HepG2 (cell line): Measurements from ENCODE around the gene ZBTB7C.

ENCODE experiments used
- ARNT ChIP-seq: fragments of 450-650 bp; IDR thresholded peaks from 2 replicates; pipeline ENCODE4 v1.6.1; 2017
- HOXA7 ChIP-seq: sonication (generic); formaldehyde crosslinking; IDR thresholded peaks from 2 replicates; pipeline ENCODE4 v1.8.1; 2022; ENCODE audit warnings: mild to moderate bottlenecking, missing genetic modification reagents, moderate library complexity
- KDM1A ChIP-seq: IDR thresholded peaks from 2 replicates; pipeline ENCODE4 v1.6.1; 2016; ENCODE audit warnings: missing compliant biosample characterization
- NCOA1 ChIP-seq: sonication (generic); formaldehyde crosslinking; IDR thresholded peaks from 2 replicates; pipeline ENCODE4 v1.9.0; 2021; ENCODE audit warnings: missing genetic modification reagents
- NFE2 ChIP-seq: sonication (generic); formaldehyde crosslinking; IDR thresholded peaks from 2 replicates; pipeline ENCODE4 v1.4.0; 2020; ENCODE audit warnings: missing genetic modification reagents
- NR2F2 ChIP-seq: IDR thresholded peaks from 2 replicates; pipeline ENCODE4 v1.6.1; 2012; ENCODE audit warnings: low read depth, inconsistent platforms, borderline replicate concordance
- RAD21 ChIP-seq: fragments of 450-650 bp; formaldehyde crosslinking; IDR thresholded peaks from 2 replicates; pipeline ENCODE4 v1.5.0; 2020; ENCODE audit warnings: mild to moderate bottlenecking
- RFX5 ChIP-seq: IDR thresholded peaks from 2 replicates; pipeline ENCODE4 v1.6.1; 2011; ENCODE audit warnings: low read depth, low read length, improper control_type of control experiment
- ZNF546 ChIP-seq: sonication (generic); formaldehyde crosslinking; conservative IDR thresholded peaks from 2 replicates; pipeline ENCODE4 v1.8.1; 2023; ENCODE audit warnings: mild to moderate bottlenecking, missing genetic modification reagents
- TF ChIP-seq, protein P1 (sequence below): sonication (generic); formaldehyde crosslinking; IDR thresholded peaks from 2 replicates; pipeline ENCODE4 v1.4.0; 2020; ENCODE audit warnings: missing genetic modification reagents

- TF ChIP-seq NR2F2 (no peak), RFX5 (no peak), RAD21 (CRISPR knock-in tag) (no peak), ZNF546 (CRISPR knock-in tag) (no peak), NCOA1 (no peak), HOXA7 (CRISPR knock-in tag) (no peak), NFE2 (no peak), KDM1A (CRISPR knock-in tag) (no peak), ARNT (no peak)
- TF ChIP-seq, protein P1, sequence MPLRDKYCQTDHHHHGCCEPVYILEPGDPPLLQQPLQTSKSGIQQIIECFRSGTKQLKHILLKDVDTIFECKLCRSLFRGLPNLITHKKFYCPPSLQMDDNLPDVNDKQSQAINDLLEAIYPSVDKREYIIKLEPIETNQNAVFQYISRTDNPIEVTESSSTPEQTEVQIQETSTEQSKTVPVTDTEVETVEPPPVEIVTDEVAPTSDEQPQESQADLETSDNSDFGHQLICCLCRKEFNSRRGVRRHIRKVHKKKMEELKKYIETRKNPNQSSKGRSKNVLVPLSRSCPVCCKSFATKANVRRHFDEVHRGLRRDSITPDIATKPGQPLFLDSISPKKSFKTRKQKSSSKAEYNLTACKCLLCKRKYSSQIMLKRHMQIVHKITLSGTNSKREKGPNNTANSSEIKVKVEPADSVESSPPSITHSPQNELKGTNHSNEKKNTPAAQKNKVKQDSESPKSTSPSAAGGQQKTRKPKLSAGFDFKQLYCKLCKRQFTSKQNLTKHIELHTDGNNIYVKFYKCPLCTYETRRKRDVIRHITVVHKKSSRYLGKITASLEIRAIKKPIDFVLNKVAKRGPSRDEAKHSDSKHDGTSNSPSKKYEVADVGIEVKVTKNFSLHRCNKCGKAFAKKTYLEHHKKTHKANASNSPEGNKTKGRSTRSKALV (CRISPR knock-in tag): no peak
Measured at GRCh38 chr18:48020337-48021250, 388.6 kb downstream of the ZBTB7C start.
